ENCODE data around the gene TSPAN16.

The TSPAN16 gene

GRCh38 chr19:11279505-11280236 is 16.3 kb upstream of the TSPAN16 start:
- DNase-seq (ENCODE audit: low read depth), result peak; percentile 43
- H3K4me3 ChIP-seq (ENCODE audit: low read depth, low read length), result no peak overlapping the region
- TF ChIP-seq, protein P1, sequence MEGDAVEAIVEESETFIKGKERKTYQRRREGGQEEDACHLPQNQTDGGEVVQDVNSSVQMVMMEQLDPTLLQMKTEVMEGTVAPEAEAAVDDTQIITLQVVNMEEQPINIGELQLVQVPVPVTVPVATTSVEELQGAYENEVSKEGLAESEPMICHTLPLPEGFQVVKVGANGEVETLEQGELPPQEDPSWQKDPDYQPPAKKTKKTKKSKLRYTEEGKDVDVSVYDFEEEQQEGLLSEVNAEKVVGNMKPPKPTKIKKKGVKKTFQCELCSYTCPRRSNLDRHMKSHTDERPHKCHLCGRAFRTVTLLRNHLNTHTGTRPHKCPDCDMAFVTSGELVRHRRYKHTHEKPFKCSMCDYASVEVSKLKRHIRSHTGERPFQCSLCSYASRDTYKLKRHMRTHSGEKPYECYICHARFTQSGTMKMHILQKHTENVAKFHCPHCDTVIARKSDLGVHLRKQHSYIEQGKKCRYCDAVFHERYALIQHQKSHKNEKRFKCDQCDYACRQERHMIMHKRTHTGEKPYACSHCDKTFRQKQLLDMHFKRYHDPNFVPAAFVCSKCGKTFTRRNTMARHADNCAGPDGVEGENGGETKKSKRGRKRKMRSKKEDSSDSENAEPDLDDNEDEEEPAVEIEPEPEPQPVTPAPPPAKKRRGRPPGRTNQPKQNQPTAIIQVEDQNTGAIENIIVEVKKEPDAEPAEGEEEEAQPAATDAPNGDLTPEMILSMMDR (IDR thresholded peaks at IDR 0.05; ENCODE audit: low read depth, low read length, missing control alignments), result no peak

DNA sequence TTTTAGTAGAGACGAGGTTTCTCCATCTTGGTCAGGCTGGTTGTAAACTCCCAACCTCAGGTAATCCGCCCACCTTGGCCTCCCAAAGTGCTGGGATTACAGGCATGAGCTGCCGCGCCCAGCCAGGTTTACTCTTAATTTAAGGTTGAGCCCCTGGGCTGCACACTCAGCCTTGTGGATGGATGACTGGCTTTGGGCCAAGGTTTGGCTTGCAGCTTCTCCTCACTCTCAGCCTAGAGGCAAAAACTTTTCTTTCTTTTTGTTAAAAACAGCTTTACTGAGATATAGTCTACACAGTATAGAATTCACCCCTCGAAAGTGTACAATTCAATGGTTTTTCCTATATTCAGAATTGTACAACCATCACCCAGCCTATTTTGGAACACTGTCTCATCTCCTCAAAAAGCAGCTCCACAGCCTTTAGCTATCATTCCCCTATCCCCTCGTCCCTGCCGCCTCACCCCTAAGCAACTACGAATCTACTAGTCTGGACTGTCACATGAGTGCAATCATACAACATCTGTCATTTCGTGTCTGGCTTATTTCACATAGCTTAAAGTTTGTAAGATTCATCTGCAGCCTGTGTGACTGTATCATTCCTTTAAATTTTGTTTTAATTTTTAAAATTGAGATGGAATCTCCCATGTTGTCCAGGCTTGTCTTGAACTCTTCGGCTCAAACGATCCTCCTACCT is 14.5 kb upstream of the TSPAN16 start:
- DNase-seq (ENCODE audit: low read depth), result no peak
- TF ChIP-seq, protein P1 (IDR thresholded peaks at IDR 0.05; ENCODE audit: low read depth, low read length, missing control alignments), result no peak
- no peak overlapping the region for H3K4me3 ChIP-seq (ENCODE audit: low read depth, low read length)

DNA sequence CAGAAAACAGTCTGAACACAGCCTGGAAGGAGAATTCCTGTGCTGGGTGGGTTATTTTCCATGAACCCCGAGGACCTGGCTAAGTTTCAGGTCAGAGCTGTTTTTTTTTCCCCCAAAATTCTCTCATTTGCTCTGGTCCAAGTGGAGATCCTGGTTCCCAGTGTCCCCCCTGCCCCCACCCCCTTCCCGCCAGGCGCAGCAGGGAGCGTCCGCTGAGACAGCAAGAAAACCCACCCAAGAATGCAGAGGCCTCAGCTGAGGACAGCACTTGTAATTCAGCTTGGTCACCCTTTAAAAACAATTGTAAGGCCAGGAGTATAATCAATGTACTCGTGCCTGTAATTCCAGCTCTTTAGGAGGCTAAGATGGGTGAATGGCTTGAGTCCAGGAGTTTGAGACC is 11.4 kb upstream of the TSPAN16 start:
- H3K4me3 ChIP-seq (ENCODE audit: low read depth, low read length), result no peak overlapping the region
- DNase-seq (ENCODE audit: low read depth), result no peak
- TF ChIP-seq, protein P1 (IDR thresholded peaks at IDR 0.05; ENCODE audit: low read depth, low read length, missing control alignments), result no peak

- TF ChIP-seq, protein P1 (IDR thresholded peaks at IDR 0.05; ENCODE audit: low read depth, low read length, missing control alignments), result no peak
- no peak for DNase-seq (ENCODE audit: low read depth)
- H3K4me3 ChIP-seq (ENCODE audit: low read depth, low read length), result no peak overlapping the region
These were observed 9.5 kb upstream of the TSPAN16 start for GRCh38 chr19:11286312-11286974.

GRCh38 chr19:11288349-11288748 is 7.6 kb upstream of the TSPAN16 start:
- H3K4me3 ChIP-seq (ENCODE audit: low read depth, low read length), result no peak overlapping the region
- no peak for DNase-seq (ENCODE audit: low read depth)
- TF ChIP-seq, protein P1 (IDR thresholded peaks at IDR 0.05; ENCODE audit: low read depth, low read length, missing control alignments), result peak; percentile 50

DNA sequence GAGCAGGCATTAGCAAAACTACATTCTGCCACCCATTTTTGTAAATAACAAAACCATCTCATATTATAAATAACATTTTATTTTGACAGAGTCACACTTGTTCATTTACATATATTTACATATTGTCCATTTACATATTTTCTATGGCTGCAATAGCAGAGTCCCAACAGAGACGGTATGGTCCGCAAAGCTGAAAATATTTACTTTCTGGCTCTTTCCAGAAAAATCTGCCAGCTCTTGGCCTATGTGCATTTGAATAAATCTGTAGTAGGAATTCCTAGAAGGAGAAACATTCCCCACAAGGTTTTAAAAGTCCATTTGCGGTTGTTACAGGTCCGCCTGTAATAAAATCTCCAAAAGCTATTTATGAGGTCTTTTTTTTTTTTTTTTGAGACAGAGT is 5.7 kb upstream of the TSPAN16 start:
- TF ChIP-seq, protein P1 (IDR thresholded peaks at IDR 0.05; ENCODE audit: low read depth, low read length, missing control alignments), result no peak

More for the DNA sequence above, 5.7 kb upstream of the TSPAN16 start:
- DNase-seq (ENCODE audit: low read depth), result no peak
- H3K4me3 ChIP-seq (ENCODE audit: low read depth, low read length), result no peak overlapping the region
